Breast epithelium (tissue), 4 donors: Measurements from ENCODE around the gene DHRS3. TPM values are rescaled to one million over a fixed set of nuclear protein-coding genes. Genes with fewer than 3 reads are reported as not detected.

ENCODE experiments used
- DNase-seq, 2 donors: peaks; one replicate each; pipeline ENCODE4 v3.0.0-alpha.2; 2019; ENCODE audit warnings: low spot score in 2 of 2
- H3K27ac ChIP-seq, 2 donors: fragments of 200-600 bp; sonication (generic) in 1 of 2; one replicate each; pipeline ENCODE4 v1.5.1; 2016 to 2019; ENCODE audit warnings: mild to moderate bottlenecking in 1 of 2
- H3K27me3 ChIP-seq, 2 donors: fragments of 200-600 bp; sonication (generic) in 1 of 2; one replicate each; pipeline versions ENCODE4 v1.5.1 to v1.6.0; 2017 to 2019; ENCODE audit warnings: control low read depth in 1 of 2, mild to moderate bottlenecking in 1 of 2
- H3K36me3 ChIP-seq: fragments of 200-600 bp; one replicate; pipeline ENCODE4 v1.5.1; 2019
- H3K4me1 ChIP-seq, 2 donors: fragments of 200-600 bp; sonication (generic); one replicate each; pipeline ENCODE4 v1.5.1; 2016 to 2019; ENCODE audit warnings: control low read depth in 1 of 2
- H3K4me3 ChIP-seq, 3 donors: fragments of 200-600 bp; sonication (generic); 1 replicate in 2 of 3; 2 replicates in 1 of 3; pipeline ENCODE4 v1.5.1; 2016 to 2019; ENCODE audit warnings: mild to moderate bottlenecking in 3 of 3, moderate library complexity in 2 of 3
- H3K9me3 ChIP-seq, 2 donors: fragments of 200-600 bp; sonication (generic) in 1 of 2; one replicate each; pipeline ENCODE4 v1.5.1; 2016 to 2019; ENCODE audit warnings: control low read depth in 1 of 2
- POLR2A ChIP-seq: fragments of 450-650 bp; IDR thresholded peaks from one replicate; pipeline ENCODE4 v1.6.1; 2016; ENCODE audit warnings: antibody characterized with exemption, mild to moderate bottlenecking, moderate library complexity
- POLR2AphosphoS5 ChIP-seq, 3 donors: sonication (generic); formaldehyde crosslinking; IDR thresholded peaks; one replicate each; pipeline ENCODE4 v1.6.1; 2017; ENCODE audit warnings: antibody characterized with exemption in 3 of 3
- intact Hi-C: fragments of 100-400 bp; cut with DNase I; formaldehyde crosslinking; loops from one replicate; pipeline ENCODE4 v1.15.1; 2023; ENCODE audit warnings: low total_unique reads
- total RNA-seq, 3 donors: library from RNA; depleted of rRNA; stranded (reverse); fragments of >200 nt; gene quantifications; one replicate each; pipeline ENCODE4 v1.1.0, GENCODE V29; 2016
- TF ChIP-seq, protein P1 (sequence below), 3 donors: fragments of 450-650 bp; IDR thresholded peaks; one replicate each; pipeline ENCODE4 v1.5.1; 2016 to 2017; ENCODE audit warnings: antibody characterized with exemption in 3 of 3, mild to moderate bottlenecking in 3 of 3, moderate library complexity in 3 of 3

Gene DHRS3
- total RNA-seq, 3 donors from 2014 or later = 109 to 151 (median 117) TPM

DNA sequence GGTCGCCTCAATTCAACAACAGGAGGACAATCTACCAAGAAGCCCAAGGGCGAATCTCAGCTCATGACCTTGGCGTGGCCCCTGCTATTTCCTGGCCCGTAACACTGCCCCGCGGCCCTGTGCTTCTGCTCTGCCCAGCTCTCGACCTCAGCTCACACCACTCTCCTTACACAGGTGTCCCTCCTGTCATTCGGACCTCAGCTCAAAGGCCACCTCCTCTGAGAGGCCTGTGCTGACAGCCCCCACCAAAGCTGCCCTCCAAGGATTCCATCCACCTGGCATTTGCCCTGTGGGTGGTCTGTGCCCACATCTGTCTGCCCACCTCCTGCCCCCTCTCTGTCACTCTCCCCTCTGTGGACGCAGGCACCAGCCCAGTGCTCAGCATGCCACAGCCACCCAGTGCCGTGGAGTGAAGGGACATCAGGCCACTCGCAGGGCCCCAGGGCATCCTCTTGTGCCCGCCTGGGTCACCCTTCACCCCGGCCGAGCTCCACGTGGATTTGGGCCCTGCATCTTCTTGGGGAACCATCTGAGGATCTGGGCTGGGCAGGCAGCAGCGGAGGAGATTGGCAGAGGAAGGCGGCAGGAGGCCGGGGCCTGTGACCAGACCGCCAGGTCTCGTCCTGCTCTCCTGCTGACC, 70.3 kb downstream of the DHRS3 start:
- Histone ChIP-seq H3K27ac (peak overlapping the region; percentile 83 to 89), H3K9me3 (no peaks in the 10 kb centered on the region), H3K27me3 (no peaks in the 10 kb centered on the region), H3K4me1 (peaks cover 7 to 14% of the 10 kb centered on the region in 2 donors), H3K36me3 (no peaks in the 10 kb centered on the region), H3K4me3 (no peak overlapping the region)
- intact Hi-C loops = loop anchor here (5.0 kb wide), 1 partner anchor 70 kb away; the partner anchor contains the start of gene DHRS3
- TF ChIP-seq POLR2AphosphoS5 (IDR thresholded peaks at IDR 0.05) (no peak), POLR2A (no peak)
- TF ChIP-seq, protein P1, sequence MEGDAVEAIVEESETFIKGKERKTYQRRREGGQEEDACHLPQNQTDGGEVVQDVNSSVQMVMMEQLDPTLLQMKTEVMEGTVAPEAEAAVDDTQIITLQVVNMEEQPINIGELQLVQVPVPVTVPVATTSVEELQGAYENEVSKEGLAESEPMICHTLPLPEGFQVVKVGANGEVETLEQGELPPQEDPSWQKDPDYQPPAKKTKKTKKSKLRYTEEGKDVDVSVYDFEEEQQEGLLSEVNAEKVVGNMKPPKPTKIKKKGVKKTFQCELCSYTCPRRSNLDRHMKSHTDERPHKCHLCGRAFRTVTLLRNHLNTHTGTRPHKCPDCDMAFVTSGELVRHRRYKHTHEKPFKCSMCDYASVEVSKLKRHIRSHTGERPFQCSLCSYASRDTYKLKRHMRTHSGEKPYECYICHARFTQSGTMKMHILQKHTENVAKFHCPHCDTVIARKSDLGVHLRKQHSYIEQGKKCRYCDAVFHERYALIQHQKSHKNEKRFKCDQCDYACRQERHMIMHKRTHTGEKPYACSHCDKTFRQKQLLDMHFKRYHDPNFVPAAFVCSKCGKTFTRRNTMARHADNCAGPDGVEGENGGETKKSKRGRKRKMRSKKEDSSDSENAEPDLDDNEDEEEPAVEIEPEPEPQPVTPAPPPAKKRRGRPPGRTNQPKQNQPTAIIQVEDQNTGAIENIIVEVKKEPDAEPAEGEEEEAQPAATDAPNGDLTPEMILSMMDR (IDR thresholded peaks at IDR 0.05) = no peak
- DNase-seq = peak in 1 of 2 donors; percentile 37

DNA sequence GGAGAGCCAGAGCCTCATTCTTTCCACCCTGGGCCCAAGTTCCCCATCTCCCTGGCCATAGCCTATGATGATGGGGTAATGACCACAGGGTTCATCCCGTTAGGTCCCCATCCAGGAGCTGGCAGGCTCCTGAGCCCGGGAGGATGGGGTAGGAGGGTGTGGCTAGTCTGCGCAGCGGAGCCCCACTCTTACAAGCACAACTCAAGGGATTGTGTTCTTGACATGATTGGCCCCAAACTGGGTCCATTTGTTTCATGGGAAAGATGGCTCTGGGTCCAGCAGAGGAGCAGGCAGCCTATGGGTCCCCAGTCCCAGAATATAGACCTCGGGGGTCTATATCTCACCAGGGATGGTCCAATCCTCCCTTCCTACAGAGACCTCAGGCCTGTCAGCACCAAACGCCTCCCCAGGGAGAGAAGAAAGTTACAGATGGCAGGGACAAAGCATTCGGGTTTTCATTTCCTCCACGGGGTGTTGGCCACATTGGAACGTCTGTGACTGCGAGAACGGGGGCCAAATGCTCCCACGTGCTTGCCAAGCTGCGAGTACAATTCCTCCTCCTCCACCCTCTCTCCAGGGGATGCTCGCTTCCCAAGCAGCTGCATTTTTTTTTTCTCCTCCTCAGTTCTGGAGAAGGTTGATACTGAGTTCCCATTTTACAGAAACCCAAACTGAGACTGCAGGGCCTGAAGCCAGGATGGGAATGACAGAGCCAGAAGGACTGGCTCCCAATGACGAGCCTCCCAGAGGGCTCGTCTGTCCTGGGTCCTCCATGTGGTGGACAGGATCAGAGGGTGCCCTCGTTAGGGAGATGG, 71.0 kb downstream of the DHRS3 start:
- peak in 1 of 2 donors; percentile 50 for DNase-seq

DNA sequence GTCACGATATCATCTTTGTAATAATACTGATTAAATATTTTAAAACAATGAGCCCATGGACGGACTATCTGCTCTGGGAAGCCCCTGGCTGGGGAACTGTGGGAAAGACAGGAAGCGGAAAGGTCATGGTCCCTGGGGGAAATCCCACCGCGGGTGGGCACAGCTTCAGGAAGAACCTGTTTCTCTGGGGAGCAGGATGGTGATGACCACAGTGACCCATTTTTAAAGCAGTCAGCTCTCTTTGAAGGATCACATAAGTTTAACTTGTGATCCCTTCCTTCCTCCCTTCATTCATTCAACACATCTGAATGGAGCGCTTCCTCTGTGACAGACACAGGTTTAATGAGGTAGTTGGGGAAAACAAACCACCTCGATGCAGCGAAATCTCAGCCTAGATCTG, 73.0 kb downstream of the DHRS3 start:
- peaks cover 14% of the 10 kb centered on the region in 2 donors for H3K4me1 ChIP-seq
- DNase-seq = no peak
- H3K36me3 ChIP-seq = no peaks in the 10 kb centered on the region
- TF ChIP-seq, protein P1 (IDR thresholded peaks at IDR 0.05) = no peak
- TF ChIP-seq POLR2A (no peak), POLR2AphosphoS5 (IDR thresholded peaks at IDR 0.05) (no peak)
- H3K27me3 ChIP-seq = no peaks in the 10 kb centered on the region
- intact Hi-C loops = loop anchor here (5.0 kb wide), 1 partner anchor 72 kb away; the partner anchor contains the start of gene DHRS3
- H3K4me3 ChIP-seq = no peak overlapping the region
- H3K9me3 ChIP-seq = no peaks in the 10 kb centered on the region
- no peak overlapping the region for H3K27ac ChIP-seq

More for the DNA sequence above, 71.0 kb downstream of the DHRS3 start:
- no peak overlapping the region for H3K4me3 ChIP-seq
- no peaks in the 10 kb centered on the region for H3K36me3 ChIP-seq
- H3K9me3 ChIP-seq = no peaks in the 10 kb centered on the region
- H3K27ac ChIP-seq = peak overlapping the region; percentile 83 to 89
- H3K27me3 ChIP-seq = no peaks in the 10 kb centered on the region
- TF ChIP-seq, protein P1 (IDR thresholded peaks at IDR 0.05) = no peak
- TF ChIP-seq POLR2AphosphoS5 (IDR thresholded peaks at IDR 0.05) = no peak
- no peak for TF ChIP-seq POLR2A
- H3K4me1 ChIP-seq = peaks cover 7 to 14% of the 10 kb centered on the region in 2 donors
- intact Hi-C loops = loop anchor here (5.0 kb wide), 1 partner anchor 70 kb away; the partner anchor contains the start of gene DHRS3

DNA sequence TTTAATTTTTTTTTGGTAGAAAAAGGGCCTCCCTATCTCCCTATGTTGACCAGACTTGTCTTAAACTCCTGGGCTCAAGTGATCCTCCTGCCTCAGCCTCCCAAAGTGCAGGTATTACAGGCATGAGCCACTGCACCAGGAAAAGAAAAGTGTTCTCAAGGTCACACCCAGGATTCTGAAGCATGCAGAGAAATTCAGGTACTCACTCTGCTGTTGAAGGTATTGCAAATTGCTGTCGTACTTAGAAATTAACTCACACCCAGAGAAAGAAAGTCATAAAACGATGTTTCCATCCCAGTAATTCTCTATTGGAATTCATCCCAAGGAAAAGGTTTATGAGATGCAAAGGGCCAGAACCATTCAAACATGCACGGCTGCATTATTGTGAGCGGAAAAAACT, 73.7 kb downstream of the DHRS3 start:
- intact Hi-C loops = no loop called here
- TF ChIP-seq POLR2AphosphoS5 (IDR thresholded peaks at IDR 0.05) (no peak), POLR2A (no peak)
- TF ChIP-seq, protein P1 (IDR thresholded peaks at IDR 0.05) = no peak
- H3K4me3 ChIP-seq = no peak overlapping the region

DNA sequence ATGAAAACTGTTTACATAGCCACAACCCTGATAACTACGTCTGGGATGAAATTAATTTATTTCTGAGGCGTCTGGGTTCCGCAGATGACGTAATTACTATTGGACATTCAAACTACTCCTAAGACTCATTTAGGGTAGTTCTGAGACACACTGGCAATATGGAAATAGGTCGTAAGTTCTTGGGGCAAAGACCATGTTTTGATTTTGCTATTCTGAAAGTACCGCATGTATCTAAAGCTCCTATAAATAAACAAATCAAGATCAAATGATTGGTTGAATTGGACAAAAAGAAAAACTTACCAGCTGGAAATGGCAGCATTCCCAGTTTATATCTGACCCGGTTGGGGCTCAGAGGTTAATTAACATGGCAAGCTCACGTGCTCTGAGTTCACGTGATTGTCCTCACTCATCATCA, 74.3 kb downstream of the DHRS3 start:
- no peak overlapping the region for H3K27ac ChIP-seq
- H3K27me3 ChIP-seq = no peaks in the 10 kb centered on the region
- no peaks in the 10 kb centered on the region for H3K9me3 ChIP-seq
- peaks cover 7 to 8% of the 10 kb centered on the region in 2 donors for H3K4me1 ChIP-seq
- TF ChIP-seq POLR2A (no peak), POLR2AphosphoS5 (IDR thresholded peaks at IDR 0.05) (no peak)
- TF ChIP-seq, protein P1 (IDR thresholded peaks at IDR 0.05) = no peak
- H3K4me3 ChIP-seq = no peak overlapping the region
- intact Hi-C loops = no loop called here
- no peaks in the 10 kb centered on the region for H3K36me3 ChIP-seq
- DNase-seq = no peak

More for the DNA sequence above, 73.7 kb downstream of the DHRS3 start:
- Histone ChIP-seq H3K27ac (no peak overlapping the region), H3K36me3 (no peaks in the 10 kb centered on the region), H3K27me3 (no peaks in the 10 kb centered on the region), H3K9me3 (no peaks in the 10 kb centered on the region), H3K4me1 (peaks cover 10 to 13% of the 10 kb centered on the region in 2 donors)
- no peak for DNase-seq
